Activated CD4-positive, alpha-beta T cell treated with anti-CD3 and anti-CD28 coated beads for 36 hours (primary cell): ENCODE measurements around the gene CCDC148. TPM values are rescaled to one million over a fixed set of nuclear protein-coding genes. Genes with fewer than 3 reads are reported as not detected.
"Not testable (repeated sequence)": the region's sequence is repeated elsewhere in the genome, so short reads cannot be mapped to it uniquely, and the experiment has no call there.

ENCODE experiments used
- ATAC-seq: fragments of 200-7000 bp; cut with Tn5 transposase; one replicate; pipeline ENCODE4 v1.10.0; 2021; ENCODE audit warnings: mild to moderate bottlenecking, moderate library complexity
- CTCF ChIA-PET: fragments of 350-600 bp; sonication (Branson Sonifier 250); formaldehyde crosslinking; loops from one replicate; lab custom pipeline; 2021; ENCODE audit warnings: antibody characterized with exemption; lab: Charles Lee
- POLR2A ChIA-PET: fragments of 350-600 bp; sonication (Branson Sonifier 250); formaldehyde crosslinking; loops from one replicate; lab custom pipeline; 2021; ENCODE audit warnings: antibody characterized with exemption, inconsistent platforms; lab: Charles Lee
- DNase-seq: peaks from one replicate; pipeline ENCODE4 v3.0.0-alpha.2; 2020
- H3K27ac Mint-ChIP-seq: one replicate; pipeline ENCODE4 v1.8.0; 2021; ENCODE audit warnings: mixed read lengths
- H3K27me3 Mint-ChIP-seq: one replicate; pipeline ENCODE4 v1.8.0; 2021; ENCODE audit warnings: mixed read lengths
- H3K36me3 Mint-ChIP-seq: one replicate; pipeline ENCODE4 v1.8.0; 2021; ENCODE audit warnings: low read depth, mixed read lengths
- H3K4me1 Mint-ChIP-seq: one replicate; pipeline ENCODE4 v1.8.0; 2021; ENCODE audit warnings: mixed read lengths
- H3K4me3 Mint-ChIP-seq: one replicate; pipeline ENCODE4 v1.8.0; 2021; ENCODE audit warnings: mild to moderate bottlenecking, moderate library complexity, mixed read lengths
- H3K9me3 Mint-ChIP-seq: one replicate; pipeline ENCODE4 v1.8.0; 2021; ENCODE audit warnings: low read depth, mixed read lengths
- intact Hi-C, 2 experiments: fragments of 100-400 bp; cut with DNase I in 1 of 2; cut with micrococcal nuclease in 1 of 2; formaldehyde crosslinking; loops; one replicate each; pipeline versions ENCODE4 v1.14.2 to v1.15.1; 2022 to 2024; cut with DNase I, micrococcal nuclease
- total RNA-seq, 2 experiments: library from RNA; stranded (reverse); gene quantifications; one replicate each; pipeline ENCODE4 v1.2.3, GENCODE V29; 2021

The CCDC148 gene
- total RNA-seq, 2 experiments from 2014 or later, result 0.23 to 0.26 TPM

- no peak overlapping the region for H3K4me3 Mint-ChIP-seq
- intact Hi-C loops, result no loop called here
- CTCF ChIA-PET, result interaction anchor here (1.8 kb wide), 1 partner anchor 148 kb away, joined by 4 read pairs; no protein-coding TSS in a partner anchor
- no peaks in the 10 kb centered on the region for H3K27me3 Mint-ChIP-seq
- H3K36me3 Mint-ChIP-seq, result no peaks in the 10 kb centered on the region
- POLR2A ChIA-PET, result no interaction called here
- DNase-seq (no peak), ATAC-seq (no peak)
- no peaks in the 10 kb centered on the region for H3K4me1 Mint-ChIP-seq
- no peak overlapping the region for H3K27ac Mint-ChIP-seq
- H3K9me3 Mint-ChIP-seq, result no peaks in the 10 kb centered on the region
Observed at GRCh38 chr2:158317642-158318041, 138.9 kb downstream of the CCDC148 start.

GRCh38 chr2:158315803-158316414 is 140.6 kb downstream of the CCDC148 start:
- DNase-seq (no peak), ATAC-seq (no peak)
- Mint-ChIP-seq H3K4me3 (no peak overlapping the region), H3K4me1 (no peaks in the 10 kb centered on the region), H3K9me3 (no peaks in the 10 kb centered on the region), H3K27me3 (no peaks in the 10 kb centered on the region), H3K36me3 (no peaks in the 10 kb centered on the region), H3K27ac (no peak overlapping the region)
- intact Hi-C loops, result no loop called here
- CTCF ChIA-PET, result no interaction called here
- POLR2A ChIA-PET, result no interaction called here

GRCh38 chr2:158315000-158315399 is 141.6 kb downstream of the CCDC148 start:
- DNase-seq, result no peak
- ChIA-PET POLR2A (no interaction called here), CTCF (no interaction called here)
- H3K9me3 Mint-ChIP-seq, result no peaks in the 10 kb centered on the region
- ATAC-seq, result no peak
- H3K27ac Mint-ChIP-seq, result no peak overlapping the region
- no peak overlapping the region for H3K4me3 Mint-ChIP-seq
- no peaks in the 10 kb centered on the region for H3K4me1 Mint-ChIP-seq
- H3K36me3 Mint-ChIP-seq, result no peaks in the 10 kb centered on the region
- intact Hi-C loops, result no loop called here
- no peaks in the 10 kb centered on the region for H3K27me3 Mint-ChIP-seq

GRCh38 chr2:158313734-158314133 is 142.8 kb downstream of the CCDC148 start:
- ChIA-PET CTCF (no interaction called here), POLR2A (no interaction called here)
- Mint-ChIP-seq H3K36me3 (no peaks in the 10 kb centered on the region), H3K27me3 (no peaks in the 10 kb centered on the region), H3K4me3 (no peak overlapping the region), H3K4me1 (no peaks in the 10 kb centered on the region), H3K9me3 (no peaks in the 10 kb centered on the region), H3K27ac (no peak overlapping the region)
- ATAC-seq (no peak), DNase-seq (no peak)
- intact Hi-C loops, result no loop called here

- H3K36me3 Mint-ChIP-seq, result no peaks in the 10 kb centered on the region
- H3K9me3 Mint-ChIP-seq, result no peaks in the 10 kb centered on the region
- H3K4me1 Mint-ChIP-seq, result no peaks in the 10 kb centered on the region
- H3K27me3 Mint-ChIP-seq, result no peaks in the 10 kb centered on the region
- CTCF ChIA-PET, result no interaction called here
- DNase-seq (no peak), ATAC-seq (no peak)
- no peak overlapping the region for H3K27ac Mint-ChIP-seq
- H3K4me3 Mint-ChIP-seq, result no peak overlapping the region
- POLR2A ChIA-PET, result no interaction called here
- intact Hi-C loops, result no loop called here
Observed at GRCh38 chr2:158312981-158313380, 143.6 kb downstream of the CCDC148 start.

- H3K27ac Mint-ChIP-seq, H3K4me1 Mint-ChIP-seq, intact Hi-C loops, CTCF ChIA-PET, DNase-seq, H3K36me3 Mint-ChIP-seq, POLR2A ChIA-PET, ATAC-seq, H3K4me3 Mint-ChIP-seq, H3K27me3 Mint-ChIP-seq, H3K9me3 Mint-ChIP-seq: not testable (repeated sequence)
Observed at GRCh38 chr2:158310407-158310806, 146.1 kb downstream of the CCDC148 start.

GRCh38 chr2:158305501-158305900 is 151.1 kb downstream of the CCDC148 start:
- CTCF ChIA-PET, result no interaction called here
- H3K27ac Mint-ChIP-seq, result no peak overlapping the region
- ATAC-seq (no peak), DNase-seq (no peak)
- no peaks in the 10 kb centered on the region for H3K36me3 Mint-ChIP-seq
- intact Hi-C loops, result no loop called here
- POLR2A ChIA-PET, result no interaction called here
- no peaks in the 10 kb centered on the region for H3K4me1 Mint-ChIP-seq
- H3K9me3 Mint-ChIP-seq, result no peaks in the 10 kb centered on the region
- no peak overlapping the region for H3K4me3 Mint-ChIP-seq
- no peaks in the 10 kb centered on the region for H3K27me3 Mint-ChIP-seq

GRCh38 chr2:158300394-158300793 is 156.2 kb downstream of the CCDC148 start:
- intact Hi-C loops, result no loop called here
- ChIA-PET CTCF (no interaction called here), POLR2A (no interaction called here)
- Mint-ChIP-seq H3K36me3 (peaks cover 3% of the 10 kb centered on the region), H3K4me3 (no peak overlapping the region), H3K4me1 (no peaks in the 10 kb centered on the region), H3K27ac (no peak overlapping the region), H3K9me3 (peaks cover 4% of the 10 kb centered on the region), H3K27me3 (peaks cover 4% of the 10 kb centered on the region)
- ATAC-seq (no peak), DNase-seq (no peak)

- CTCF ChIA-PET, result interaction anchor here (0.8 kb wide), 1 partner anchor 282 kb away, joined by 3 read pairs; no protein-coding TSS in a partner anchor
- Mint-ChIP-seq H3K36me3 (peaks cover 3% of the 10 kb centered on the region), H3K4me1 (no peaks in the 10 kb centered on the region), H3K4me3 (no peak overlapping the region), H3K27ac (no peak overlapping the region), H3K27me3 (peaks cover 4% of the 10 kb centered on the region), H3K9me3 (peaks cover 4% of the 10 kb centered on the region)
- POLR2A ChIA-PET, result no interaction called here
- intact Hi-C loops, result no loop called here
- DNase-seq (no peak), ATAC-seq (no peak)
Observed at GRCh38 chr2:158297606-158298005, 158.9 kb downstream of the CCDC148 start.

GRCh38 chr2:158297120-158297519 is 159.4 kb downstream of the CCDC148 start:
- POLR2A ChIA-PET, result no interaction called here
- no peak for ATAC-seq
- no peak overlapping the region for H3K4me3 Mint-ChIP-seq
- intact Hi-C loops, result no loop called here
- no peak overlapping the region for H3K27ac Mint-ChIP-seq
- no peaks in the 10 kb centered on the region for H3K4me1 Mint-ChIP-seq
- H3K36me3 Mint-ChIP-seq, result peaks cover 3% of the 10 kb centered on the region
- no peak for DNase-seq
- peaks cover 4% of the 10 kb centered on the region for H3K27me3 Mint-ChIP-seq
- peaks cover 4% of the 10 kb centered on the region for H3K9me3 Mint-ChIP-seq
- CTCF ChIA-PET, result interaction anchor here (0.8 kb wide), 1 partner anchor 282 kb away, joined by 3 read pairs; no protein-coding TSS in a partner anchor

GRCh38 chr2:158293722-158294121 is 162.8 kb downstream of the CCDC148 start:
- no peak for ATAC-seq
- H3K36me3 Mint-ChIP-seq, result peaks cover 3% of the 10 kb centered on the region
- peaks cover 4% of the 10 kb centered on the region for H3K27me3 Mint-ChIP-seq
- H3K4me1 Mint-ChIP-seq, result no peaks in the 10 kb centered on the region
- no peak for DNase-seq
- intact Hi-C loops, result no loop called here
- no peak overlapping the region for H3K27ac Mint-ChIP-seq
- ChIA-PET POLR2A (no interaction called here), CTCF (no interaction called here)
- H3K4me3 Mint-ChIP-seq, result no peak overlapping the region
- peaks cover 4% of the 10 kb centered on the region for H3K9me3 Mint-ChIP-seq

- ChIA-PET CTCF (interaction anchor here (1.0 kb wide), 1 partner anchor 466 kb away, joined by 3 read pairs; no protein-coding TSS in a partner anchor), POLR2A (no interaction called here)
- ATAC-seq, result no peak
Observed at GRCh38 chr2:158291544-158292180, 164.9 kb downstream of the CCDC148 start.

More at GRCh38 chr2:158291544-158292180, 164.9 kb downstream of the CCDC148 start:
- intact Hi-C loops, result no loop called here
- DNase-seq, result no peak
- H3K4me3 Mint-ChIP-seq, result no peak overlapping the region
- no peaks in the 10 kb centered on the region for H3K4me1 Mint-ChIP-seq
- no peaks in the 10 kb centered on the region for H3K36me3 Mint-ChIP-seq
- H3K9me3 Mint-ChIP-seq, result no peaks in the 10 kb centered on the region
- H3K27me3 Mint-ChIP-seq, result peaks cover 5% of the 10 kb centered on the region
- H3K27ac Mint-ChIP-seq, result no peak overlapping the region
